Activated CD4-positive, alpha-beta T cell treated with anti-CD3 and anti-CD28 coated beads, Interleukin-2, Interleukin-6, amounts not matched to agents 100 ng/mL and 50 ng/mL, durations not matched to agents 16 hours and 8 hours (primary cell): ENCODE data around the gene OR5B17.
"Not testable (repeated sequence)": the region's sequence is repeated elsewhere in the genome, so short reads cannot be mapped to it uniquely, and the experiment has no call there.

Experiments
- DNase-seq: peaks from one replicate; pipeline ENCODE4 v3.0.0-alpha.2; 2020

The OR5B17 gene

DNA sequence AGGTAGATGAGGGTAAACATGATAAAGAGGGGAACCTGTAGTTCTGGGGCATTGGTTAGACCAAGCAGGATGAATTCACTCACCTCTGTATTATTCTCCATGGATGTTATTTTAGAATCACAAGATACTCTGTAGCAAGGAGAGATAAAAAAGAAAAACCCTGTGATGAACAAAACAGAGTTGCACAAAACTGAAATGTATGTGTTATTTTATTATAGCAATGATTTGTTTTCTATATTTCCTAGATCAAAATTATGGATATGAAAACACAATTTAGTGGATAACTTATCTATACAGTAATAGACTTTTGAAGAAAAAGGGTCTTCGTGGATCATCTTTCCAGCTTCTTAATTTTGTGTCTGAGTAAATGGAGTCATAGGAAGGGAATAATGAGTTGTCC lies at the start of gene OR5B17:
Gene OR5B17, minus strand, starts transcription at position 101 of the 400 bp plus-strand sequence. Its CDS starts 0 bp downstream, at position 101.
- DNase-seq = no peak

DNA sequence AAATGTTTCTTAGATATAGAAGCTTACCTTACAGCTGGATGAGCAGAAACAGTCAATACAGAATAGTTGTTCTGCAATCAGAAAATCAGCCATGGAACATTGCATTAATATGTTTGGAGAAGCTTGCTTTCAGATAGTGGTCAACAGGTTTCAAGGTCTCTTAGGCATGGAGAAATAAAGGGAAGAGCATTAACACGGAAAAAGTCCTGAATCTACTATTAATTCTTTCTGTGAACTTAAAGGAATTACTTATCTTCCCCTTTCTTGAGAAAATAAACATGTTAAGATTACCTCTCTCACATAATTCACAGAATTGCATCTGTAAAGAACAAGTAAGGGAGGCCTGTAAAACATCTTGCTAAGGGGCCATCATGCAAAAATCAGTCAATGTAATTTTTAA lies 47.9 kb upstream of the OR5B17 start, which contains the start of gene OR5B3:
Gene OR5B3, minus strand, starts transcription at position 101 of the 400 bp plus-strand sequence. CDS start 3,465 bp downstream, outside the sequence.
- no peak for DNase-seq

DNA sequence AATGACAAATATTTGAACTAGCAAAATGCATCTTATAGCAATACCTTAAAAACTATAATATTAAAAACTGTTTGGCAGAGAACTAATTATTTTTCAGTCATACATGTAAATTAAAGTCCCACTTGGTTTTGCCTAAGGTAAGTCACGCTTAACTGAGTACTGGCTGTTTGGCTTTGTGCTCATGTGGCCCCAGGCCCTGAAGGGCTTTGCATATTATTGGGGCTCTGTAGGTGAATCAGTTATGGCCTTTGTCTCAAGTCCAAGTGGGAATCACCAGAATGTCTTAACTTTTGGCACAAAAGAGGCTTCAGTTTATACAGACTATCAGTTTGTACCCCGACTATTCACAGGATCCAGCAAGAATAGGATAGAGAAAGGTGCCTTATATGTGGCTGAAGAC lies 40.8 kb upstream of the OR5B17 start:
- DNase-seq = not testable (repeated sequence)

DNA sequence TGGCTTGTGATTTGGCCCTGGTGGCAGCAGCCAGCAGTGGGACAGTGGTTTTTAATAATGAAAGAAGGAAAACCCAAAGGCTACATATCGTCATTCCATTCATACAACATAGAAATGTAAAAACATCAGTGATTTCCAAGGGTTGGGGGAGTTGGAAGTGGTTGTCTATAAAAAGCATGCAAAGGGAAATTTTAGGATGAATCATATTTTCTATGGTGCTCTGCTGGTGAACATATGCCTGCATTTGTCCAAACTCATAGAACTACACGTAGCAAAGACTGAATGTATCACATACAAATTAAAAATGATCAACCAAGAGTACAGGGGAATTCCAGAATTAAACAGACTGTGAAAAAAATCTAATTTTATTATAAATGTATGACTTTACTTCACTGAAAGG lies 36.7 kb upstream of the OR5B17 start:
- DNase-seq = no peak

DNA sequence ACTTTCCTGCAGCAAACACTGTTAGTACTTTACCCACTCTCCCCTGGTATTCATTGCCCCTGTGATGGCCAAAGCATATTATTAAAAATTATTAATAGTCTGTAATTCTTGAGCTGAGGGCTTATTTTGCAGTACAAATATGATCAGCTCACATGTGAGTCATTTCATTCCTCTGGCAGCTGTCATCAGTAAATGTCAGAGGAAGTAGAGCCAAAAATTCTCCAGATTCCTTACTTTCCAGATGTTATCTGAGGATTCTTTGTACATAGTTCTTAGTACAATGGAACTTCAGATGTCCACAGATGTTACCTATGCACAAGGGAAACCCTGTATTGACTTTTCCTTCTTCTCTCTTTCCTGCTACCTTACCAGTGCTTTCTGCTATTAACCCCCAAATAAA lies 35.3 kb upstream of the OR5B17 start:
- DNase-seq = no peak

DNA sequence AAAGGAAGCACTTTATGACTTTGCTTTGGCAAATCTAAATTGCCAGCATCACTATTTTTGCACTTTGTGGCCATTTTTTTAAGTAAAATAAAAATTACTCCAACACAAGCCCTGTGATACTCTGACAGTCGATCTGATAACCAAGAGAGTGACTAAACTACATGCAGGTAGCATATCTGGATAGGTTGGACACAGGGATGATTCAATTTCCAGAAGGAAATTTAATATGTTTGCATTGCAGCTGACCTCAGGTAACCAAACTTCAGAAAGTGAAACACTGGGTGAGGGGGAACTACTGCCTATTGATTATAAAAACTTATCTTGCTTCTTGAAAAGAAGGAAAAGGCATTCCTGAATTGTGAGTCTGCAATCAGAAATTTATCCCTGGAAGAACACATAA lies 33.9 kb upstream of the OR5B17 start:
- no peak for DNase-seq

DNA sequence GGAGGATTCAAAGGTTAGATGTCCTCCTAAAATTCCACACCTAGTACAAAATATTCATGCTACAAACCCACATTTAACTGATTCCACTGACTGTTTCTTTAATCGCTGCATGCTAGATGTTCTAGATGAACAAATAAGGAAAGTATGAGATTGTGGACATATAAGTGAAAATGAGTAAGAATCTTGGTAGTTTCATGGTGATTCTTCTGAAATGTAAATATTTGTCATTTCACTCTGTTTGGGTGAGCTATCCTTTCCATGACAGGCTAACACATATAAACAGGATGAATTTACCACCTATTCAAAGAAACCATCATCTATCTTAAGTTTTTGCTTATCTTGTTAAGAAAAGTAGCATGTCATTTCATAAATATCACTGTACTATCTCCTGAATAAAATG lies 33.0 kb upstream of the OR5B17 start:
- DNase-seq = no peak

DNA sequence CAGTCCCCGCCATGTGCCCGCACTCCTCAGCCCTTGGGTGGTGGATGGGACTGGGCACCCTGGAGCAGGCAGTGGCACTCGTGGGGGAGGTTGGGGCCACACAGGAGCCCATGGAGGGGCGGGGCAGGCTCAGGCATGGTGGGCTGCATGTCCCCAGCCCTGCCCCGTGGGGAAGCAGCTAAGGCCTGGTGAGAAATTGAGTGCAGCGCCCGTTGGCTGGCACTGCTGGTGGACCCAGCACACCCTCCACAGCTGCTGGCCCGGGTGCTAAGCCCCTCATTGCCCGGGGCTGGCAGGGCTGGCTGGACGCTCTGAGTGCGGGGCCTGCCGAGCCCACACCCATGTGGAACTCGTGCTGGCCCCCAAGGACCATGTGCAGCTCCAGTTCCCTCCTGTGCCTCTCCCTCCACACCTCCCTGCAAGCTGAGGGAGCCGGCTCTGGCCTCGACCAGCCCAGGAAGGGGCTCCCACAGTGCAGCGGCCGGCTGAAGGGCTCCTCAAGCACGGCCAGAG lies 31.7 kb upstream of the OR5B17 start:
- DNase-seq = no peak

DNA sequence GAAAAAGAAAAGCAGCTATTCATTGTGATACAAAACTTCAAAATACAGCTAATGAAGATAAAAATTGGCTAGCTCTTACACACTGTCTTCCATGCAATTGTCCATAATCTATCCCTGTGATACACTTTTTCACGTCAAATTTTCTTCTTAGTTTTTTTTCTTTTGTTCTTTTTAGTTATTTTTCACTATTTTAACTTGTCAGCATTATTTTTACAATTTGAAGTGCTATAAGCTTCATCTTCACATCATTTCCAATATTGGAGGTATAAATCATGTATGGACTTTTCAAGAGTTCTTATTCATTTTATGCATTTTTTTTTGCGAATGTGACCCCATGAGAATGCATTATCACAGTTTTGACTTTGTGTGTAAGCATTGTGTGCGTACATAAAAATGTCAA lies 4.1 kb downstream of the OR5B17 start:
- DNase-seq = no peak

DNA sequence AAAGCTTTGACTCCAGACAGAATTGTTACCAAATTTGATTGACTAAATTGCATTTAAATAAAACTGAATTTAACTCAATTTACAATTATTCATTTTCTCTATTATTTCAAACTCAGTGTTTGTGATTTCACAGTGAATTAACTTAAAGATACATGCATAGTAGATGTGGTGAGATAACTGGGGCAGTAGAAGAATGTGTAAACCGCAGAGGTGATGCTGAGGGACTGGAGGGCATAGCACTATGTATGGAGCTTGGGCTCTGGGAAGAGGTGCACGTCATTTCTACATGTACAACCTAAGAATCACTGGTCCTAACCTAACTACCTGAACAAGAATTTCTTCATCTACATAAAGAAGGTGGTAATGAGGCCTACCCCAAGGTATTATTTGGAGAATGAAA lies 13.7 kb downstream of the OR5B17 start:
- DNase-seq = no peak

DNA sequence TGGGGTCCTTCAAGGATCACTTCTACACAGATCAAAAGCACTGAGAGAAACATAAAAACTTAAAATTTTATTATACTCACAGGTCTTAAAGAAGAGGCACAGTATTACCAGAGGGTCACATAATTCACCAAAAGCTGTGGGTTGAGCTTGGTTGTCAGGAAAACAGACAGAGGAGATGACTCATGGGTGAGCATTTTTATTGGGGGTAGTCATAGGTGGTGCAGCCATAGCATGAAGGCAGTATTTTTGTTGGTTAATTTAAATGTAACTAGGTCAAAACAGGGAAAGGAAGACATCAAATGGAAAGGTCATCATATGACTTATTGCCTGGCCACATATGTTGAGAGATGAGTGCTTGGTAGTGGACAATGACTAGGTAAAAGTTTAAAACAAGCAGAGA lies 24.2 kb downstream of the OR5B17 start:
- no peak for DNase-seq

DNA sequence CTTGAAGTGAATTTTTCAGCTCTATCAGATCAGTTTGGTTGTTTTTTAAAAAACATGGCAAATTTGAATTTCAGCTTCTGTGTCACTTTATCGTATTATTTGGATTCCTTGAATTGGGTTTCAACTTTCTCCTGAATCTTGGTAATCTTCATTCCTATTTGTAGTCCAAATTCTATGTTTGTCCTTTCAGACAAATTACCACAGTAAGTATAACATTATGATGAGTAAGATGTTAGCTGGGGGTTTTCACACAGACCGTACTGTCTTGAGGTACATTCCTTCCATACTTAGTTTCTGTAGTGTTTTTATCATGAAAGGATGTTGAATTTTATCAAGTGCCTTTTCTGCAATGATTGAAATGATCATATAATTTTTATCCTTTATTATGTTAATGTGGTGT lies 28.0 kb downstream of the OR5B17 start:
- no peak for DNase-seq

DNA sequence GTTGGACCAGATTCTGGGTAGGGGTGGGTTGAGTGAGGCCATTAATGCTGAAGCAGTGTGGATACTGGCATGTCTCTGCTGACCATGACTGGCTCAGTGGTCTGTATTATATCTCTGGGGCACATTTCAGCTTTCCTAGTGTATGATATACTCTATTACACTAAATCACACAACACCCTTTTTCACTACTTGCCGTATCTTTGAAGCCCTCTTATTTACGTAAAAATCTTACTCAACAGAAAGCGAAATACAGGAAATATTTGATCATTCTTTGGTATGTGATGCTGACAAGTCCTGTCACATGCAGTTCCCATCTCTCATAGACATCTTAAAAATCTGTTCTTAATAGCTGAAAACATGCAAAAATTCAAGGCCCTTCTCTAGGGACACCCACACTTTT lies 40.3 kb downstream of the OR5B17 start:
- no peak for DNase-seq

DNA sequence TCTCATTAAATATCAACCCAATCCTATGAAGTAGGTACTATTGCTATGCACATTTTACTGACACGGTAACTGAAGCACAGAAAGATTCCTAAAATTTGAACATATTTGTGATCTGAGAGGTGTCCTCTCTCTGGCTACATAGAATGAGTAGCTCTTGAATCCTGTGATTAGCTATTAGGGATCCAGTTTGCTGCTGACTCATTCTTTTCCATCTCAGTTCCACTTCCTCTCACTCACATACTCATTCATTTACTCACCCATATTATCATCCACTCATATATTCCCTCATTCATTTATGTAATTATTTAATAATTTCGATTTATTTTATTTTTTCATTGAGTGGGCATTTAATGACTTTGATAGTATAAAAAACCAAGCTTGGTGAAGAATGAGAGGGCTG lies 42.7 kb downstream of the OR5B17 start:
- DNase-seq = no peak
